ENCODE data around the gene UMODL1. TPM values are rescaled to one million over a fixed set of nuclear protein-coding genes. Genes with fewer than 3 reads are reported as not detected.

UMODL1 gene
- total and polyA plus RNA-seq, 2 donors from 2014 or later = 0.39 TPM; not detected in 1

GRCh38 chr21:42027085-42027821 is 43.9 kb upstream of the UMODL1 start:
- no peak overlapping the region for H3K27ac ChIP-seq (ENCODE audit: low read depth in 2 of 2, low read length in 2 of 2)
- intact Hi-C loops (cut with DNase I) = no loop called here
- no peaks in the 10 kb centered on the region for H3K27me3 ChIP-seq (ENCODE audit: control insufficient read depth, insufficient read depth, low read length)
- H3K9me3 ChIP-seq (ENCODE audit: control insufficient read depth in 2 of 3, insufficient read depth in 1 of 3, low read length in 3 of 3) = no peaks in the 10 kb centered on the region
- H3K4me1 ChIP-seq (ENCODE audit: control insufficient read depth in 2 of 3, insufficient read depth in 2 of 3, low read depth in 1 of 3, low read length in 3 of 3) = peaks cover 3 to 6% (median 3%) of the 10 kb centered on the region in 3 donors
- H3K36me3 ChIP-seq (ENCODE audit: control insufficient read depth in 2 of 3, insufficient read depth in 3 of 3, low read length in 3 of 3) = no peaks in the 10 kb centered on the region
- no peak for FAIRE-seq
- H3K4me3 ChIP-seq (ENCODE audit: low read length in 3 of 3) = no peak overlapping the region
- TF ChIP-seq, protein P1, sequence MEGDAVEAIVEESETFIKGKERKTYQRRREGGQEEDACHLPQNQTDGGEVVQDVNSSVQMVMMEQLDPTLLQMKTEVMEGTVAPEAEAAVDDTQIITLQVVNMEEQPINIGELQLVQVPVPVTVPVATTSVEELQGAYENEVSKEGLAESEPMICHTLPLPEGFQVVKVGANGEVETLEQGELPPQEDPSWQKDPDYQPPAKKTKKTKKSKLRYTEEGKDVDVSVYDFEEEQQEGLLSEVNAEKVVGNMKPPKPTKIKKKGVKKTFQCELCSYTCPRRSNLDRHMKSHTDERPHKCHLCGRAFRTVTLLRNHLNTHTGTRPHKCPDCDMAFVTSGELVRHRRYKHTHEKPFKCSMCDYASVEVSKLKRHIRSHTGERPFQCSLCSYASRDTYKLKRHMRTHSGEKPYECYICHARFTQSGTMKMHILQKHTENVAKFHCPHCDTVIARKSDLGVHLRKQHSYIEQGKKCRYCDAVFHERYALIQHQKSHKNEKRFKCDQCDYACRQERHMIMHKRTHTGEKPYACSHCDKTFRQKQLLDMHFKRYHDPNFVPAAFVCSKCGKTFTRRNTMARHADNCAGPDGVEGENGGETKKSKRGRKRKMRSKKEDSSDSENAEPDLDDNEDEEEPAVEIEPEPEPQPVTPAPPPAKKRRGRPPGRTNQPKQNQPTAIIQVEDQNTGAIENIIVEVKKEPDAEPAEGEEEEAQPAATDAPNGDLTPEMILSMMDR (IDR thresholded peaks at IDR 0.05; ENCODE audit: borderline replicate concordance, extremely low read depth, insufficient read depth) = no peak
- no peak overlapping the region for H3K9ac ChIP-seq (ENCODE audit: low read length in 3 of 3)
- peak in 1 of 5 donors; percentile 23 for DNase-seq

- TF ChIP-seq, protein P1 (IDR thresholded peaks at IDR 0.05; ENCODE audit: borderline replicate concordance, extremely low read depth, insufficient read depth) = no peak
- no peaks in the 10 kb centered on the region for H3K9me3 ChIP-seq (ENCODE audit: control insufficient read depth in 2 of 3, insufficient read depth in 1 of 3, low read length in 3 of 3)
- DNase-seq (peak in 2 of 5 donors; percentile 41 to 44), FAIRE-seq (no peak)
- no peak overlapping the region for H3K27ac ChIP-seq (ENCODE audit: low read depth in 2 of 2, low read length in 2 of 2)
- no peak overlapping the region for H3K4me3 ChIP-seq (ENCODE audit: low read length in 3 of 3)
- H3K27me3 ChIP-seq (ENCODE audit: control insufficient read depth, insufficient read depth, low read length) = no peaks in the 10 kb centered on the region
- no peaks in the 10 kb centered on the region for H3K36me3 ChIP-seq (ENCODE audit: control insufficient read depth in 2 of 3, insufficient read depth in 3 of 3, low read length in 3 of 3)
- no peak overlapping the region for H3K9ac ChIP-seq (ENCODE audit: low read length in 3 of 3)
- intact Hi-C loops (cut with DNase I) = no loop called here
- H3K4me1 ChIP-seq (ENCODE audit: control insufficient read depth in 2 of 3, insufficient read depth in 2 of 3, low read depth in 1 of 3, low read length in 3 of 3) = peaks cover 3 to 6% (median 3%) of the 10 kb centered on the region in 3 donors
Observed at GRCh38 chr21:42027822-42028765, 43.0 kb upstream of the UMODL1 start.

GRCh38 chr21:42028766-42029425 is 42.2 kb upstream of the UMODL1 start:
- Histone ChIP-seq H3K27me3 (ENCODE audit: control insufficient read depth, insufficient read depth, low read length) (no peaks in the 10 kb centered on the region), H3K4me3 (ENCODE audit: low read length in 3 of 3) (no peak overlapping the region), H3K36me3 (ENCODE audit: control insufficient read depth in 2 of 3, insufficient read depth in 3 of 3, low read length in 3 of 3) (no peaks in the 10 kb centered on the region), H3K9ac (ENCODE audit: low read length in 3 of 3) (no peak overlapping the region), H3K4me1 (ENCODE audit: control insufficient read depth in 2 of 3, insufficient read depth in 2 of 3, low read depth in 1 of 3, low read length in 3 of 3) (peaks cover 3 to 6% (median 3%) of the 10 kb centered on the region in 3 donors), H3K9me3 (ENCODE audit: control insufficient read depth in 2 of 3, insufficient read depth in 1 of 3, low read length in 3 of 3) (no peaks in the 10 kb centered on the region), H3K27ac (ENCODE audit: low read depth in 2 of 2, low read length in 2 of 2) (no peak overlapping the region)
- intact Hi-C loops (cut with DNase I) = no loop called here
- FAIRE-seq = no peak
- TF ChIP-seq, protein P1 (IDR thresholded peaks at IDR 0.05; ENCODE audit: borderline replicate concordance, extremely low read depth, insufficient read depth) = no peak
- peak in 1 of 5 donors; percentile 14 for DNase-seq

Measured in kidney (tissue), 14 donors.